ENCODE results near the gene GSTP1.

- no peak for TF ChIP-seq CTCF (IDR thresholded peaks at IDR 0.05)
- TF ChIP-seq EP300 (IDR thresholded peaks at IDR 0.05): no peak
- TF ChIP-seq POLR2A (IDR thresholded peaks at IDR 0.05): no peak
Observed at GRCh38 chr11:67584881-67585873, 1.6 kb downstream of the GSTP1 start.
